ENCODE measurements around the gene IL4I1. TPM values are rescaled to one million over a fixed set of nuclear protein-coding genes. Genes with fewer than 3 reads are reported as not detected.

The IL4I1 gene
- total RNA-seq, 6 donors from 2014 or later = 0.44 to 7.3 (median 2.1) TPM

DNA sequence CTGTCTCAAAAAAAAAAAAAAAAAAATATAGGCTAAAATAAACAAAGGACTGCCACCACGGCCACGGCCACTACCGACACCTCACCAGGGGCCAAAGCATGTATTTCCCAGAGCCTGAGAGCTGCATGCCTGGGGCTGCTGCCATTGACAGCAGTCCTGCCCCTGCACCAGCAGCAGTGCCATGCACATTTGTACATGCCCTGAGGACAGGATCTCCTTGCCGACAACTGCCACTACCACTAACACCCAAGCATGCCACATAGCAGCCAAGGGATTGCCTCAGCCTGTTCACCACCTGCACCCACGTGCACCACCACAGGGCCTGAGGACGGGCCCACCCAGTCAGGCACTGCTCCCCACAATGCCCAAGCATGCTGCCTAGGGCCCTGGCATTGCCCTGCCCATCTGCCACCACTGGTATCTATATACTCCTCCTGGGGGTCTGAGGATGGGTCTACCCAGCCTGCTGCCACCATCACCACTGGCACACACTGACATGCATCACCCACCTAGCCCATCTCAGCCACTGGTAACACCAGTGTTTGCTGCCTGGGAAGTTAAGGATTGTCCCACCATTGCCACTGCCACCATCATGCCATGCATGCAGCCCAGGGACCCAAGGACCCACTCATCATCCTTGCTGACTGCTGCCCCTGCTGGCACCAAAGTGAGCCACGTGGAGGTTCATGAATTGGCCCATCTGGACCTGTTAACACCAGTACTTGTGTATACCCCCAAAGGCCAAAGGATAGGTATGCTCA lies 43.2 kb upstream of the IL4I1 start:
- H3K9me3 ChIP-seq = no peaks in the 10 kb centered on the region
- DNase-seq (no peak), ATAC-seq (ENCODE audit: low FRiP score in 2 of 2) (no peak)
- H3K36me3 ChIP-seq = no peaks in the 10 kb centered on the region
- no peak for TF ChIP-seq EP300 (IDR thresholded peaks at IDR 0.05)
- no peak for TF ChIP-seq POLR2A (IDR thresholded peaks at IDR 0.05)
- TF ChIP-seq, protein P1, sequence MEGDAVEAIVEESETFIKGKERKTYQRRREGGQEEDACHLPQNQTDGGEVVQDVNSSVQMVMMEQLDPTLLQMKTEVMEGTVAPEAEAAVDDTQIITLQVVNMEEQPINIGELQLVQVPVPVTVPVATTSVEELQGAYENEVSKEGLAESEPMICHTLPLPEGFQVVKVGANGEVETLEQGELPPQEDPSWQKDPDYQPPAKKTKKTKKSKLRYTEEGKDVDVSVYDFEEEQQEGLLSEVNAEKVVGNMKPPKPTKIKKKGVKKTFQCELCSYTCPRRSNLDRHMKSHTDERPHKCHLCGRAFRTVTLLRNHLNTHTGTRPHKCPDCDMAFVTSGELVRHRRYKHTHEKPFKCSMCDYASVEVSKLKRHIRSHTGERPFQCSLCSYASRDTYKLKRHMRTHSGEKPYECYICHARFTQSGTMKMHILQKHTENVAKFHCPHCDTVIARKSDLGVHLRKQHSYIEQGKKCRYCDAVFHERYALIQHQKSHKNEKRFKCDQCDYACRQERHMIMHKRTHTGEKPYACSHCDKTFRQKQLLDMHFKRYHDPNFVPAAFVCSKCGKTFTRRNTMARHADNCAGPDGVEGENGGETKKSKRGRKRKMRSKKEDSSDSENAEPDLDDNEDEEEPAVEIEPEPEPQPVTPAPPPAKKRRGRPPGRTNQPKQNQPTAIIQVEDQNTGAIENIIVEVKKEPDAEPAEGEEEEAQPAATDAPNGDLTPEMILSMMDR (IDR thresholded peaks at IDR 0.05) = no peak
- TF ChIP-seq POLR2AphosphoS5 (IDR thresholded peaks at IDR 0.05) = no peak
- 51 to 59% methylated on average over 5 to 7 of the region's 7 CpGs for WGBS, 2 donors
- no peak overlapping the region for H3K4me3 ChIP-seq
- peaks cover 5 to 12% (median 9%) of the 10 kb centered on the region in 4 donors for H3K4me1 ChIP-seq
- no peaks in the 10 kb centered on the region for H3K27me3 ChIP-seq
- H3K27ac ChIP-seq = no peak overlapping the region

DNA sequence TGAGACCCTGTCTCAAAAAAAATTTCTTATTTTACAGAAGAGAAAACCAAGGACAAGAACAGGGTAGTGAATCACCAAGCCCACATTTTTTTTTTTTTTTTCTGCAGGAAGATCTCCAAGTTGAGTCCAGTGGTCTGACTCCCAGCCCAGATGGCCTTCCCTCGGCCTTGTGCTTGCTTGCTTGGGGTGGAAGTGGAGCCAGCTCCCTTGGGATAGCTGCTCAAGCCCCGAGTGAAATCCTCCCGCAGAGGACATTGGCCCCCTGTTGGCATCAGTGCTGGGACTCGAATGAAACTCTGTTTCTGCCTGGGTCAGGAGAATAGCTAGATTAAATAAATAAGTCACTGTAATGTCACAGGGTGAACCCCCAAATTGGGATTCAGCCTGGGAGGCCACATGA lies 42.0 kb upstream of the IL4I1 start:
- Histone ChIP-seq H3K36me3 (no peaks in the 10 kb centered on the region), H3K9me3 (no peaks in the 10 kb centered on the region), H3K27ac (no peak overlapping the region), H3K27me3 (no peaks in the 10 kb centered on the region), H3K4me1 (peaks cover 5 to 12% (median 9%) of the 10 kb centered on the region in 4 donors), H3K4me3 (no peak overlapping the region)
- TF ChIP-seq POLR2A (IDR thresholded peaks at IDR 0.05) (no peak), POLR2AphosphoS5 (IDR thresholded peaks at IDR 0.05) (no peak), EP300 (IDR thresholded peaks at IDR 0.05) (no peak)
- TF ChIP-seq, protein P1 (IDR thresholded peaks at IDR 0.05) = no peak
- ATAC-seq (ENCODE audit: low FRiP score in 2 of 2) = no peak
- no peak for DNase-seq
- 80 to 84% methylated on average over 4 of the region's 4 CpGs for WGBS, 2 donors

DNA sequence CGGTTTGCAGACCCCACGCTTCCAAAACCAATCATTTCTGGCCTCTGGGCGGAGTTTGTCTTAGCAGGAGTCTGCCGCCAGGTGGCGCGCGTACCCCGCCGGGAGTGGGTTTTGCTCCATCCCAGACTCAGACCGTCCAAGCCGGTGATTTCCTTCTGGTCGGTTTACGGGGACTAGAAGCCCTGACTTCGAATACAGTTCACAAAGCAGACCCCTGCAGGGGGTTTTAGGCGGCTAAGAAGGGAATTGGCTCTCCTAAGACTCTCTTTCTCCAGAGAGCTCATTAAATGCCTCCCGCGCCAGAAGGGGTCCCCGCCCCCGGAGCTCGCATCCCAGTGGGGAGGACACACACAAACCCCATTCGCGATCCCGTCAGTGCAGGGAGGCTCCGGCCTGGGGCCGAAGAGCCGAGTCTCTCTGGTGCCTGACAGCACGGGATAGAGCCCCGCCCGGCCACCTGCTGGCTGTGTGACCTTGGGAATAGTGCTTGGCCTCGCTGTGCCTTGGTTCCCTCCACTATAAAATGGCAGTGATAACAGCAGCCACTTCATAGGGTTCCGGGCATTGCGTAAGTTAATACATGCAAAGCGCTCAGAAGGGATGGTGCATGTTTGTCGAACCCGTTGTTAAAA lies 41.2 kb upstream of the IL4I1 start:
- no peaks in the 10 kb centered on the region for H3K9me3 ChIP-seq
- ATAC-seq (ENCODE audit: low FRiP score in 2 of 2) (peak; percentile 87 to 94), DNase-seq (peak; percentile 80 to 96)
- peaks cover 5 to 12% (median 9%) of the 10 kb centered on the region in 4 donors for H3K4me1 ChIP-seq
- H3K27me3 ChIP-seq = no peaks in the 10 kb centered on the region
- WGBS, 2 donors = 21 to 35% methylated on average over 21 to 34 of the region's 35 CpGs
- no peak overlapping the region for H3K27ac ChIP-seq
- H3K36me3 ChIP-seq = peaks cover 0 to 2% (median under 1%) of the 10 kb centered on the region in 4 donors
- no peak for TF ChIP-seq POLR2AphosphoS5 (IDR thresholded peaks at IDR 0.05)
- TF ChIP-seq, protein P1 (IDR thresholded peaks at IDR 0.05) = peak; percentile 89 to 93 (median 91)
- peak overlapping the region in 1 of 4 donors; percentile 29 for H3K4me3 ChIP-seq

DNA sequence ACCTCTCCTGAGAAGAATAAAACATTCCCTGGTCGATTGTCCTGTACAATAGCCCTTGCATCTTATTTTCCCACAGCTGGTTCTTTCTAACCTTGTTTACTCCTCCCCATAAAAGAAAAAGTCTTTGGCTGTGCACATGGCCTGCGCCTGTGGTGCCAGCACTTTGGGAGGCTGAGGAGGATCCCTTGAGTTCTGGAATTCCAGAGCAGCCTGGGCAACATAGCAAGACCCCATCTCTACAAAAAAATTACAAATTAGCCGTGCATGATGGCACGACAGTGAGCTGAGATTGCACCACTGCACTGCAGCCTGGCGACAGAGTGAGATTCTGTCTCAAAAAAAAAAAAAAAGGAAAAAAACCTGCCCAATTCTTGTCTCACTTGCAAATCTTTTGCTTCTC lies 39.9 kb upstream of the IL4I1 start:
- DNase-seq (no peak), ATAC-seq (ENCODE audit: low FRiP score in 2 of 2) (no peak)
- Histone ChIP-seq H3K9me3 (no peaks in the 10 kb centered on the region), H3K4me1 (peaks cover 5 to 12% (median 9%) of the 10 kb centered on the region in 4 donors), H3K27me3 (no peaks in the 10 kb centered on the region), H3K4me3 (no peak overlapping the region), H3K27ac (no peak overlapping the region), H3K36me3 (peaks cover 0 to 4% (median 1%) of the 10 kb centered on the region in 4 donors)
- TF ChIP-seq EP300 (IDR thresholded peaks at IDR 0.05) = no peak
- 66 to 71% methylated on average over 5 of the region's 5 CpGs for WGBS, 2 donors

DNA sequence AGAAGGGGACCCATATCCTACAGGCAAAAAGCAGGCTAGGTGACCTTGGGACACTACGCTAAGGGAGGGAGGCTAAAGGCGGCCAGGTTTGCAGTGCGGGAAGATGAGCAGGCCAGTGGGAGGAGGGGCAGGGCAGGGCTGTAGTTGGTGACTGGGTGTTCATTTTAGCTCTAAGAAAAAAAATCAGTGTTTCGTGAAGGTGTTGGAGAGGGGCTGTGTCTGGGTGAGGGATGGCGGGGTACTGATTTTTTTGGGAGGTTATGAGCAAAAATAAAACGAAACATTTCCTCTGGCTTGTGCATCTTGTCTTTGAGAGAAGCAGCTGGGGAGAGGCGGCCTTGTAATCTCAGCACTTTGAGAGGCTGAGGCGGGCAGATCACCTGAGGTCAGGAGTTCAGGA lies 37.0 kb upstream of the IL4I1 start:
- no peak for DNase-seq
- Histone ChIP-seq H3K4me3 (no peak overlapping the region), H3K27ac (no peak overlapping the region), H3K36me3 (peaks cover 0 to 4% (median 1%) of the 10 kb centered on the region in 4 donors), H3K9me3 (no peaks in the 10 kb centered on the region), H3K27me3 (no peaks in the 10 kb centered on the region), H3K4me1 (peaks cover 12 to 23% (median 17%) of the 10 kb centered on the region in 4 donors)
- no peak for ATAC-seq (ENCODE audit: low FRiP score in 2 of 2)
- TF ChIP-seq, protein P1 (IDR thresholded peaks at IDR 0.05) = no peak
- TF ChIP-seq POLR2A (IDR thresholded peaks at IDR 0.05) = no peak
- TF ChIP-seq POLR2AphosphoS5 (IDR thresholded peaks at IDR 0.05) = no peak
- TF ChIP-seq EP300 (IDR thresholded peaks at IDR 0.05) = no peak
- WGBS, 2 donors = 91 to 95% methylated on average over 8 of the region's 8 CpGs
